CD4-positive, CD25-positive, alpha-beta regulatory T cell (primary cell): Measurements from ENCODE around the gene CRYBG2. TPM values are rescaled to one million over a fixed set of nuclear protein-coding genes. Genes with fewer than 3 reads are reported as not detected.
A peak's percentile ranks its signal among the peaks of the same experiment; 100 is the strongest.

Experiments used
- ATAC-seq, 2 donors: fragments of 150-1000 bp; cut with Tn5 transposase; one replicate each; pipeline ENCODE4 v1.10.0; 2021; ENCODE audit warnings: low read depth in 2 of 2, moderate number of reproducible peaks in 2 of 2, moderate library complexity in 1 of 2
- DNase-seq, 3 donors: peaks; one replicate each; pipeline versions ENCODE4 v3.0.0 to v3.0.0-alpha.2; 2012 to 2022; ENCODE audit warnings: mixed read lengths in 1 of 3
- H3K27ac ChIP-seq: one replicate; pipeline ENCODE4 v1.7.0; 2013; ENCODE audit warnings: mild to moderate bottlenecking, low read length; ENCODE audit not compliant: insufficient read depth, poor library complexity, severe bottlenecking
- H3K27me3 ChIP-seq: one replicate; pipeline ENCODE4 v1.7.0; 2013; ENCODE audit warnings: low read length; ENCODE audit not compliant: control insufficient read depth, insufficient read depth
- H3K36me3 ChIP-seq: one replicate; pipeline ENCODE4 v1.7.0; 2013; ENCODE audit warnings: mild to moderate bottlenecking, low read length, moderate library complexity; ENCODE audit not compliant: control insufficient read depth, insufficient read depth
- H3K4me1 ChIP-seq: 2 replicates; pipeline ENCODE4 v1.7.0; 2013; ENCODE audit warnings: mild to moderate bottlenecking, low read length; ENCODE audit not compliant: insufficient read depth, control insufficient read depth, poor library complexity, severe bottlenecking
- H3K4me3 ChIP-seq: one replicate; pipeline ENCODE4 v1.7.0; 2013; ENCODE audit warnings: low read depth, mild to moderate bottlenecking, low read length, moderate library complexity
- H3K9me3 ChIP-seq, 2 experiments: 1 replicate in 1 of 2; 2 replicates in 1 of 2; pipeline ENCODE4 v1.7.0; 2013; ENCODE audit warnings: low read length in 2 of 2, mild to moderate bottlenecking in 1 of 2, moderate library complexity in 1 of 2; ENCODE audit not compliant: control insufficient read depth in 2 of 2
- H3K27ac Mint-ChIP-seq, 3 donors: one replicate each; pipeline ENCODE4 v1.8.0; 2020 to 2022; ENCODE audit warnings: mild to moderate bottlenecking in 3 of 3, mixed read lengths in 3 of 3, moderate library complexity in 2 of 3
- H3K27me3 Mint-ChIP-seq: one replicate; pipeline ENCODE4 v1.8.0; 2022; ENCODE audit warnings: mild to moderate bottlenecking, mixed read lengths
- H3K36me3 Mint-ChIP-seq: one replicate; pipeline ENCODE4 v1.8.0; 2020; ENCODE audit warnings: mixed read lengths
- H3K4me1 Mint-ChIP-seq, 4 donors: one replicate each; pipeline ENCODE4 v1.8.0; 2020 to 2022; ENCODE audit warnings: mixed read lengths in 4 of 4, mild to moderate bottlenecking in 1 of 4
- H3K4me3 Mint-ChIP-seq, 4 donors: one replicate each; pipeline ENCODE4 v1.8.0; 2020 to 2022; ENCODE audit warnings: mild to moderate bottlenecking in 4 of 4, mixed read lengths in 4 of 4, moderate library complexity in 3 of 4
- H3K9me3 Mint-ChIP-seq, 7 donors: one replicate each; pipeline ENCODE4 v1.8.0; 2020 to 2022; ENCODE audit warnings: mixed read lengths in 7 of 7, mild to moderate bottlenecking in 3 of 7, moderate library complexity in 2 of 7
- polyA plus RNA-seq, 4 donors: library from polyadenylated mRNA; unstranded; fragments of 300-500 nt; fragmentation: Illumina TruSeq; gene quantifications; one replicate each; pipeline ENCODE4 v1.2.3, GENCODE V29; 2021
- total RNA-seq: library from RNA; stranded (reverse); gene quantifications from one replicate; pipeline ENCODE4 v1.2.3, GENCODE V29; 2022

Gene CRYBG2
- total and polyA plus RNA-seq, 5 donors from 2014 or later = 1.0 to 2.3 (median 1.7) TPM; not detected in 1

DNA sequence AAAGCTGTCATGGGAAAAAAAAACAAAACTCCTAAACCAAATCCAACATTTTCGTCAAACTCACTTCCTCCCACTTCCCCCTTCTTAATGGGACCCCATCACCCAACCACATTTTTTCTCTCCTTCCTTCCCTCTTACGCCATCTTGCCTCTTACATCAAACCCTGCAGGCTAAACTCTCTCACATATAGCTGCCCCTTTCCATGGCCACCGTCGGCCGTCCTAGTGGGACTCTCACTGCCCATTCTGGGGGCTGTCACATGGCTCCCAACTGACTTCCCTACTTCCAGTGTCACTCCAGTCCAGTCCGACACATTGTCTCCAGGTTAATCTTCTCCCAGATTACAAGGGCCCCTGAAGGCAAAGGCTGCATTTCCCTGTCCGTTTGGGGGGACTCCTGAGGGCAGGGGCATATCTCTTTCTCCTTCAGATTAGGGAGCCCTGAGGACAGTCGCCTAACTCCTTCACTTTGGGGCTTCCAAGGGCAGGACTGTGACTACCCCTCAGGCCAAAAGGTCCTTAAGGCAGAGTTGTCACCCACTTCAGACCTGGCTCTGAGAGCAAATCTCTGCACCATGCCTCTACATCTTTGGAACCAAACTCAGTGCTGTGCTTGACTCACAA lies 48.2 kb downstream of the CRYBG2 start:
- Mint-ChIP-seq H3K4me1 (peaks cover 13 to 39% (median 25%) of the 10 kb centered on the region in 4 donors), H3K27me3 (no peaks in the 10 kb centered on the region), H3K4me3 (peak overlapping the region; percentile 86 to 100 (median 98)), H3K36me3 (no peaks in the 10 kb centered on the region), H3K9me3 (no peaks in the 10 kb centered on the region), H3K27ac (peak overlapping the region; percentile 94 to 96 (median 96))
- Histone ChIP-seq H3K4me1 (peaks cover 31% of the 10 kb centered on the region), H3K27me3 (no peaks in the 10 kb centered on the region), H3K4me3 (peak overlapping the region; percentile 77), H3K9me3 (no peaks in the 10 kb centered on the region), H3K36me3 (no peaks in the 10 kb centered on the region), H3K27ac (peak overlapping the region; percentile 81)
- ATAC-seq (no peak), DNase-seq (no peak)

GRCh38 chr1:26302733-26303405 lies 51.1 kb downstream of the CRYBG2 start:
- Mint-ChIP-seq H3K36me3 (no peaks in the 10 kb centered on the region), H3K27me3 (no peaks in the 10 kb centered on the region), H3K27ac (peak overlapping the region in 1 of 3 donors; percentile 25), H3K9me3 (no peaks in the 10 kb centered on the region), H3K4me3 (peak overlapping the region in 1 of 4 donors; percentile 74), H3K4me1 (peaks cover 8 to 44% (median 29%) of the 10 kb centered on the region in 4 donors)
- ATAC-seq = no peak
- no peaks in the 10 kb centered on the region for H3K9me3 ChIP-seq
- DNase-seq = no peak
- no peaks in the 10 kb centered on the region for H3K36me3 ChIP-seq
- no peaks in the 10 kb centered on the region for H3K27me3 ChIP-seq
- H3K4me1 ChIP-seq = peaks cover 21% of the 10 kb centered on the region
- H3K27ac ChIP-seq = no peak overlapping the region
- no peak overlapping the region for H3K4me3 ChIP-seq

DNA sequence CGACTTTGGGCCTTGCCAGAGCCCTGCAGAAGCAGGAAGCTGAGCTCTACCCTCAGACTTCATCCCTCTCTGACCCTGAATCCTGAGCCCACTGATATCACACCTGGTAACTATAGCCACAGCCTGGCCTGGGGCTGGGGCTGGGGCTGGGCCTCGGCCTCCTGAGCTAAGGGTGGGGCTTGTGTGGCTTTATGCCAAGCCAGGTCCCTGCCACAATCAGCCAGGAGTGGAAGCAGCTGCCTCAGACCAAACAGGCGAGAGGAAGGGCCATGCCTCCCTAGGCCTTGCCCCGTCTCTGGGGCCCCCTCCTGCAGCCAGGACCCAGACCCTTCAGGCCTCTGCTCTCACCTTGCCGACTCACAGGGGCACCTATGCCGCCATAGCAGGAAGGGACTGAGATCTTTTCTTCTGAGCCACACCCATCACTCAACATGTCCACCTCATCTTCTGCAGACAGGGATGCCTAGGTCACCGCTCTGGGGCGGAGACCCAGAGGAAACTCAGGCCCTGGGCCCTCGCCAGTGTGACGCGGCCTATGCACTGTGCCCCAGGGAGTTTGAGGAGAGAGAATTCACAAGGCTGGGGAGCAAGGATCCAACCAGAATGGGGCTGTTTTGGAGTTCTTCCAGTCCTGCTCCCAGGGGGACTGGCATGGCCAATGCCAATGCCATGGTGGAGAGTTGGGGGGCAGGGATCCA lies 53.2 kb downstream of the CRYBG2 start:
- no peaks in the 10 kb centered on the region for H3K27me3 Mint-ChIP-seq
- Histone ChIP-seq H3K36me3 (no peaks in the 10 kb centered on the region), H3K4me1 (peaks cover 3% of the 10 kb centered on the region), H3K4me3 (no peak overlapping the region), H3K27ac (no peak overlapping the region), H3K9me3 (no peaks in the 10 kb centered on the region), H3K27me3 (no peaks in the 10 kb centered on the region)
- peaks cover 0 to 2% (median 0%) of the 10 kb centered on the region in 7 donors for H3K9me3 Mint-ChIP-seq
- ATAC-seq (no peak), DNase-seq (no peak)
- H3K36me3 Mint-ChIP-seq = peaks cover 3% of the 10 kb centered on the region
- peaks cover 0 to 30% (median 11%) of the 10 kb centered on the region in 4 donors for H3K4me1 Mint-ChIP-seq
- peak overlapping the region in 1 of 4 donors; percentile 47 for H3K4me3 Mint-ChIP-seq
- H3K27ac Mint-ChIP-seq = peak overlapping the region; percentile 62 to 92 (median 67)

- peaks cover 0 to 35% (median 13%) of the 10 kb centered on the region in 4 donors for H3K4me1 Mint-ChIP-seq
- peaks cover 0 to 2% (median 0%) of the 10 kb centered on the region in 7 donors for H3K9me3 Mint-ChIP-seq
- no peak overlapping the region for H3K4me3 Mint-ChIP-seq
- no peaks in the 10 kb centered on the region for H3K27me3 Mint-ChIP-seq
- no peak for DNase-seq
- peaks cover 8% of the 10 kb centered on the region for H3K36me3 Mint-ChIP-seq
- H3K9me3 ChIP-seq = no peaks in the 10 kb centered on the region
- no peak overlapping the region for H3K4me3 ChIP-seq
- no peaks in the 10 kb centered on the region for H3K27me3 ChIP-seq
- no peaks in the 10 kb centered on the region for H3K36me3 ChIP-seq
- peak overlapping the region in 1 of 3 donors; percentile 78 for H3K27ac Mint-ChIP-seq
- ATAC-seq = no peak
- H3K27ac ChIP-seq = no peak overlapping the region
- peaks cover 5% of the 10 kb centered on the region for H3K4me1 ChIP-seq
Observed at GRCh38 chr1:26297791-26298124, 56.2 kb downstream of the CRYBG2 start.

DNA sequence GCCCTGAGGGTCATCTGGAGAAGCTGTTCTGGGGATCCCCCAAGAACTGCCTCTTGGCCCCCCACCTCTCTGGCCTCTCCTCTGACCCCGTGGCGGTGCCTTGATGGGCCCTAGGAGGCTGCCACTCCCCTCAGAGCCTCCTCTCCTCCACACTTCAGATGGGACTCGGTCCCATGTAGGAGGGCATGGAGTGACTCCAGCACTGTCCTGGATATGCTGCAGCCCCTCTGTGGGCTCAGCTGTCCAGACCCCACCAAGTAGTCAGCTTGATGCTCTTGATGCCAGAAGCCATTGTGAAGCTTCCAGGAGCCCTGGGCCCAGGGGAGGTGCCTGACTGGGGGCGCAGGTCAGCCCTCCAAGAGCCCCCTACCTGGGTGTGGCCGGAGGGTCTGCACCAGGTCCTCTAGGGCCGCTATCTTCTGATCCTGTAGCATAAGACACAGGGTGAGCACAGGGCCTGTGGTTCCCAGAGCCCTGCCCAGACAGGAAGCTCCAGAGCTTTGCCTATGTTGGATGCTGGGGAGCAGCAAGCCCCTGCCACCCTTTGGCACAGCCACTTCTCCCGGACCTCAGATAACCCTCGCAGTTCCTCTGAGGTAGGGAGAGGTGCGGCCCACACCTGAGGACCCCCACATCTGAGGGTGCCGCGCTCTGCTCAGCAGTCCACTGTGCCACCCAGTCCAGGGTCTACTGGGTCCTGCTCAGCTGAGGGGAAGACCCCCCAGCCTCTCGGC lies 56.7 kb downstream of the CRYBG2 start:
- ATAC-seq (no peak), DNase-seq (no peak)
- no peak overlapping the region for H3K27ac ChIP-seq

GRCh38 chr1:26296340-26297056 lies 57.4 kb downstream of the CRYBG2 start:
- Mint-ChIP-seq H3K27me3 (no peaks in the 10 kb centered on the region), H3K36me3 (peaks cover 11% of the 10 kb centered on the region), H3K9me3 (peaks cover 0 to 2% (median 0%) of the 10 kb centered on the region in 7 donors), H3K27ac (peak overlapping the region in 2 of 3 donors; percentile 91 to 96), H3K4me3 (peak overlapping the region in 1 of 4 donors; percentile 32), H3K4me1 (peaks cover 0 to 43% (median 15%) of the 10 kb centered on the region in 4 donors)
- DNase-seq = no peak
- Histone ChIP-seq H3K27ac (no peak overlapping the region), H3K9me3 (no peaks in the 10 kb centered on the region), H3K36me3 (no peaks in the 10 kb centered on the region), H3K27me3 (no peaks in the 10 kb centered on the region), H3K4me3 (no peak overlapping the region), H3K4me1 (peaks cover 15% of the 10 kb centered on the region)
- ATAC-seq = no peak

More for the DNA sequence above, 56.7 kb downstream of the CRYBG2 start:
- H3K36me3 Mint-ChIP-seq = peaks cover 8% of the 10 kb centered on the region
- Histone ChIP-seq H3K36me3 (no peaks in the 10 kb centered on the region), H3K27me3 (no peaks in the 10 kb centered on the region), H3K9me3 (no peaks in the 10 kb centered on the region), H3K4me1 (peaks cover 8% of the 10 kb centered on the region), H3K4me3 (no peak overlapping the region)
- H3K27me3 Mint-ChIP-seq = no peaks in the 10 kb centered on the region
- peaks cover 0 to 36% (median 13%) of the 10 kb centered on the region in 4 donors for H3K4me1 Mint-ChIP-seq
- H3K9me3 Mint-ChIP-seq = peaks cover 0 to 2% (median 0%) of the 10 kb centered on the region in 7 donors
- peak overlapping the region in 1 of 3 donors; percentile 48 for H3K27ac Mint-ChIP-seq
- H3K4me3 Mint-ChIP-seq = no peak overlapping the region
